Stimulated activated naive CD8-positive, alpha-beta T cell treated with anti-CD3 and anti-CD28 coated beads, Interleukin-15, Interleukin-2, amounts not matched to agents 100 U/mL and 50 U/mL, for 24 hours (primary cell): Measurements from ENCODE around the gene BLACAT1.

Experiments used
- ATAC-seq: fragments of 150-1000 bp; cut with Tn5 transposase; one replicate; pipeline ENCODE4 v1.10.0; 2021
- DNase-seq: peaks from one replicate; pipeline ENCODE4 v3.0.0; 2021

BLACAT1 gene

DNA sequence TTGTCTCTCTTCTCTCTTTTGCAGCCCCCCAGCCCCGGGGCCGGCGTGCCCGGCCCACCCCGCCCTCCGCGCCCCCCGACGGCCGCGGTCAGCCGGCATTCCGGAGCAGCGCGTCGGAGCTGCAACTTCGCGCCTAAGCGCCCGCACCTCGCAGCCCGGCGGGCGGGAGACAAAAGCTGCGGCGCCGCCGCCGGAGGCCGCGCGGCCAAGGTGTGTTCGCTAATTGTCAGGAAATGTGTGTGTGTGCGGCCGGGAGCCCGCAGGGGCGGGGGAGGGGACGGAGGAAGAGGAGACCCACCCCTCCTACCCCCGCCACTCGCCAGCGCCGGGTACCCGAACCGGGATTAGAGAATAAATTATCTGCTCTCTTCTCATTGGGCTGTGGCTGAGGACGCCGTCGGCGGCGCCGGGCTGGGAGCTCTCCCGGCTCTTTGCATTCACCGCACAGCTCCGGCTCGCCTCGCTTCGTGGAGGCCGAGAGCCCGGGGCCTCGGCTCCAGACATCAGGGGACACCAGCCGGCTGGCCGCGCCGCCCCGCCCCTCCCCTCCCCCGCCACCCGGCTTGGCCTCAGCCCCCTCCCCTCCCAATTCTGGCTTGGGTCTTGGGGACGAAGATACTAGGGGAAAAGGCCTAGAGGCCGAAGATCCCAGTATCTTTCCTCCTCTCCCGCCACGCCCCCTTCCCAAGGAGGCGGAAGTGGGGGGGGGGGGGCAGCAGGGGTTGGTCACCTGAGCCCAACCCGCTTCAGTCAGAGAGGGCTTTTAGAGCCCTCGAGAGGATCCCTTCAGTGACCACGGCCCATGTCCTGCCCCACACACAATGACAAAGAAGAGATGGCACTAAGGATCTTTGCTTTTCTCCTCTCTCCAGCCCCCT, 1.3 kb upstream of the BLACAT1 start:
- DNase-seq, result no peak
- ATAC-seq, result peak; percentile 29

GRCh38 chr1:205456383-205456867, 580 bp upstream of the BLACAT1 start:
- no peak for DNase-seq
- no peak for ATAC-seq

DNA sequence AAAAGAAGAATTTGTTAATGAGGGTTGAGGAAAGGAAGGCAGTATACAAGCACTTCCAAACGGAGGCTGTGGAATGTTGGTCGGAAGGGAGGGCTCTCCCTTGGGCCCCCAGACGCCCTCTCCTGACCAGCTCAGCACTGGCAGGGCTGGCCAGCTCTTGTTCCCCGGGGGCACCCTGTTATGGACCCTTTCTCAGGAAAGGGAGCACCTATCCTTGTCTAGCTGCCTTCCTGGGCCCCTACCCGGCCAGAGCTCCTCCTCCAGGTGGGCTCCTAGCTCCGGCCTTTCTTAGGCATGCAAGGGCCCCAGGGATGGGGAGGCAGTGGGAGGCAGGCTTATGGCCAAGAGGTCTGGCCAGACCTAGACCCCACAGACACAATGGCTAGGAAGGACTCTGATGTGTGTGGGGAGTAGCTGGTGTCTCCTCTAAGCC, 926 bp downstream of the BLACAT1 start:
- no peak for ATAC-seq
- no peak for DNase-seq

- no peak for ATAC-seq
- no peak for DNase-seq
Observed at GRCh38 chr1:205453466-205453865, 2.4 kb downstream of the BLACAT1 start.

GRCh38 chr1:205452933-205453332, 2.9 kb downstream of the BLACAT1 start:
- ATAC-seq (no peak), DNase-seq (no peak)

GRCh38 chr1:205452364-205452763, 3.5 kb downstream of the BLACAT1 start:
- DNase-seq, result no peak

DNA sequence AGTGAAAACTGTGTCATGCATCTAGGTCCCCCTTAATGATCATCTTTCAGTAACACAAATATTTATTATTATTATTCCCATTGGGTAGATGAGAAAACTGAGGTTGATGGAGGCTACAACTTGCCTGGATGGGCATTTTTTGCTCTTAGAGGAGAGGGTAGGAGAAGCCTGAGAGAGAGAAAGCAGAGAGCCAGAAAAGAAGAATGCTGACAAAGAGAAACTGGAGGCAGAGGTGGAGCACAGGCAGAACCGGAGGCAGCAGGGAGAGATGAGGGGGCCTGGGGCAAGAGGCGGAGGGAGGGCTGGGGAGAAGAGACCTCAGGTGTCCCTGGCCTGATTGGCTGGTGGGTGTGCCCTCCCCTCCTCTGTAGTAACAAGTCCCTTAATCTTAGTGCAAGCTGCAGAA, 4.1 kb downstream of the BLACAT1 start:
- no peak for ATAC-seq
- DNase-seq, result no peak

More at GRCh38 chr1:205452364-205452763, 3.5 kb downstream of the BLACAT1 start:
- no peak for ATAC-seq

DNA sequence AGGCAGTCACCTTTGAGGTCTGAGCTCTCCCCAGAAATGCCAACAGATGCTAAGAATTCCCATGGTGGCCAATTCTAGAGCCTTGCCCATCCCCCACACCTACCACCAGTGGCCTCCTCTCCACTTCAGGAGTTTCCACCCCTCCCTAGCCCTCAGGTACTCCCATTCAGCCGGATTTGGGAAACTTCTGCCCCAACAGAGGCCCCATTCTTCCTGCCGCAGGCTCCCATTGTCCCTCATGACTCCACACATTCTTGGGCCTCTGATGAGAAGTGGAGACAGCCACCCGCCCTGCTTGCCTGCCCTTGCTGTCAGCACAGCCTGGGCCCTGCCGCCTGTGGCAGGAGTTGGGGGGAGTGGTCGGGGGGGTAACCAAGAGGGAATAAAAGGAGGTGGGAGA, 4.6 kb downstream of the BLACAT1 start:
- no peak for ATAC-seq
- DNase-seq, result no peak

- ATAC-seq (no peak), DNase-seq (no peak)
Observed at GRCh38 chr1:205450448-205450847, 5.4 kb downstream of the BLACAT1 start.

- ATAC-seq (peak; percentile 55), DNase-seq (peak; percentile 40)
Observed at GRCh38 chr1:205449750-205450443, 5.9 kb downstream of the BLACAT1 start.

- ATAC-seq, result no peak
- DNase-seq, result no peak
Observed at GRCh38 chr1:205449254-205449749, 6.5 kb downstream of the BLACAT1 start.

- DNase-seq (no peak), ATAC-seq (no peak)
Observed at GRCh38 chr1:205448540-205449253, 7.1 kb downstream of the BLACAT1 start.

DNA sequence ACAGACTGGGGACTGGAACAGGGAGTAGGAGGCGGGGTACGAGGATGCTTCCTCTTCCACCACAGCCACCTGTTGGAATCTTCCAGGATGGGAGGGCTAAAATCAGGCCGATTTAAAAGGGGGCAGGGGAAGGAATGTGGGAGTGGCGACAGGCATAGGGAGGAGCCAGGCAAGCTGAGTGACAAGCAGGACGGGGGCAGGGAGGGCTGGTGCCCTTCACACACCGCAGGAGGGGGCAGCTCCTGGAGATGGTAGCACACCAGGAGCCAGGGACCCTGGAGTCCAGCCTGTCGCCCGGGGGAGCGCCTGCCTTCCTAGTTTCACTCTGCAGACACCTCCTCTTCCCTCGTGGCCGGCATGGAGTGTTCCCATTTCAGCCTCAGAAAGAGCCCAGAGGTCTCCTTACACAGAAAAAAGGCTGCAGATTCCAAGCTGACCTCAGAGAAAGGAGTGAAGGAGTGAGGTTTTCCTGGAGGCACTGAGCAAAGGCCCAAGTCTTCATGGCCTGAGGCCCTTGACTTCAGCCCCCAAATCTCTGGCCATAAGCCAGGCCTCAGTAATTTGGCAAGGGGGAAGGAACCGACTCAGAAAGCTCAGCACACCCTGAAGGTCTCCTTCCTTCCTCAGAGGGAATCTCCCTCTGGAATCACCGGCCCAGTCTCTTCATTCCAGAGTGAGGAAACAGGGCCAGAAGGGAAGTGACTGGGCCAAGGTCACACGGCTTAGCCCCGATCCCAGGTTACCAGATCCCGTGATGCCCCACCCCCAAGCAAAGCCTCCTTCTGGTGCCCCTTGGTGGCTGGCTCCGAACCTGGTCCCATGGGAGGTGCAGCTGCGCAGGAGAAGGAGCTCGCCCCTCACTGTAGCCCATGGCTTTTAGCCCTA, 8.1 kb downstream of the BLACAT1 start:
- no peak for DNase-seq
- ATAC-seq, result no peak

DNA sequence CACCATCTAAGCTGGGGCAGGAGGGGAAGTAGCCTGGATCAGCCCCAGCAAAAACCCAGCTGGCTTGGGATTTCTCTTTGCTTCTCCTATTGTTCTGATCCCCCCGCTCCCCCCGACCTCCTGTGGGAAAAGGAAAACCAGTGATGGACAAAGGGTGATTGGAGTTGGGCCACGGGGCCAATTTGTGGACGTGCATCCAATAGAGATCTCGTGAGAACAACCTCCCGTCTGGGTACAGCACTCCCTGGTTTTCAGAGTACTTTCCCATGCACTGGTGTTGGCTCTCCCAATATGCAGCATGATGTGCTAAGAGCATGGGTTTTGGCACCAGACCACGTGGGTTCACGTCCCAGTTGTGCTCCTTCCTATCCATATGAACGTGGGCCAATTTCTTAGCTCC, 9.0 kb downstream of the BLACAT1 start:
- no peak for DNase-seq
- ATAC-seq, result no peak

DNA sequence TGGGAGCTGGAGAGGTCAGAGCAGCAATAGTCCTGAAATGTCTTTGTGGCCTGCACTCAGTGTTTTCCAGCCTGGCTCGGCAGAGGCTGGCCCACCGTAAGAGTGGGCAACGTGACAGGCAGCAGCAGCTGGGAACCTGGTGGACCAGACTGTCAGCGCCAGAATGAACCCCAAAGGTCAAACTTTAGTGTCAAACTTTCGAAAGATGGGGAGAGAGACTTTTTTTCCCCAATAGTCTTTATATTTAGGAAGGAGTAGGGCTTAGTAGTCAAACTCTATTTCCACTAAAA, 10.3 kb downstream of the BLACAT1 start:
- ATAC-seq, result no peak
- no peak for DNase-seq

- ATAC-seq (no peak), DNase-seq (no peak)
Observed at GRCh38 chr1:205444931-205445645, 10.8 kb downstream of the BLACAT1 start.

DNA sequence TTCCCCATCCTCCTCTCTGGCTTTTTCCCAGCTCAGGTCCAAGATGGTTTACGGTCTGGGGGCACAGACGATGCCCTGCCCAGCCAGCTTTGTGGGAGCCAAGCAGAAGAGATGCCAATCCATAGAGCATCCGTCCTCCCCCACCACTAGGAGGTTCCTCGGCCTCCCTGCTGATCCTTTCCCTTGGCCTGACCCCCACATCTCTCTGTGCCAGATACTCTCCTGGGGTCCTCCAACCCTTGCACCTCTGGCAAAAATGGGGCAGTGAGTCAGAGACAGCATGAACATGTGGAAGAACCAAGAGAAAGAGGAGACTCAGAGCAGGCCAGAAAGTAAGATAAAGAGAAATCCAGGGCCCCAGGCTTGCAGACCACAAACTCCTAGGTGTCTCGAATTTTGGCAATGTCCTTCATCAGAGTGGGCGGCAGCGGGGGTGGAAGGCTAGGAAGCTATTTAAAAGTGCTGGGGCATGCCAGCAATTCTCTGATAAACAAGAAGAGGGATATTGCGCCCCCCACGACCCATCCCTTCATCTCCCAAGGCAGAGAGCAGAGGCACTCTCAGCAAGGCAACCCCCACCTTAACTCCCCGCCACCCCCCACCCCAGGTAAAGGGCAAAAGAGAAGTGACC, 11.4 kb downstream of the BLACAT1 start:
- DNase-seq, result no peak

DNA sequence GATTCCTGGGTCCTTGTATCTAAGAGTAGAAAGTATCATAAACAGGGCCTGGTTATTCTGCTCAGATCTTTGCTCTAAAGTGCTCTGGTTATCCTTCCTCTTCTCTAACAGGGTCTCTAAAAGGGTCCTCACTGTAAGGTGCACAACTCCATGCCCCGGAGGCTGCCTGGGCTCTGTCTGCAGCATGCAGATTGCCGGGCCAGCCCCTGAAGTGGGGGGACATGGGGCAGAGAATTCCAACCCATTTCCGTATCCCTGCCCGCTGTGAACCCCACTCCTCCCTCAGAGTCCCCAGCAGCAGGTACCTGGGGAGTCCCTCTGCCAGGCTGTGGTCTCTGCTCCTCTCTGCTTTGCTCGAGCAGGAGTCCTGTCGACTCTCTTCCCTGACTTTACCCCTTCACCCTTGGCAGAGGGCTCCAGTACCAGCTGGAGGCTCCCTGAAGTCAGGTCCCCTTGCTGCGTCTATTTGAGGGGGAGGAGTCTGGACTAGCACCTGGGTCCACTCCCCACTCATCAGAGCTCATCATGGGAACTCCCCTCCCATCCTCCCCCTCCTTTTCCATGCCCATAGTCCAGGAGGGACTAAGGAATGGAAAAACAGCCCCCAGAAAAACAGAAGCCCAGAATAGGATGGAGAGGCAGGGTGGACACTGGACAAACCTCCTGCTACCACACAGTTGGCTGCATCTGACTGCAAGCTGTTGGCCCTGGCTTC, 12.1 kb downstream of the BLACAT1 start:
- ATAC-seq (no peak), DNase-seq (no peak)

More for the DNA sequence above, 11.4 kb downstream of the BLACAT1 start:
- no peak for ATAC-seq

DNA sequence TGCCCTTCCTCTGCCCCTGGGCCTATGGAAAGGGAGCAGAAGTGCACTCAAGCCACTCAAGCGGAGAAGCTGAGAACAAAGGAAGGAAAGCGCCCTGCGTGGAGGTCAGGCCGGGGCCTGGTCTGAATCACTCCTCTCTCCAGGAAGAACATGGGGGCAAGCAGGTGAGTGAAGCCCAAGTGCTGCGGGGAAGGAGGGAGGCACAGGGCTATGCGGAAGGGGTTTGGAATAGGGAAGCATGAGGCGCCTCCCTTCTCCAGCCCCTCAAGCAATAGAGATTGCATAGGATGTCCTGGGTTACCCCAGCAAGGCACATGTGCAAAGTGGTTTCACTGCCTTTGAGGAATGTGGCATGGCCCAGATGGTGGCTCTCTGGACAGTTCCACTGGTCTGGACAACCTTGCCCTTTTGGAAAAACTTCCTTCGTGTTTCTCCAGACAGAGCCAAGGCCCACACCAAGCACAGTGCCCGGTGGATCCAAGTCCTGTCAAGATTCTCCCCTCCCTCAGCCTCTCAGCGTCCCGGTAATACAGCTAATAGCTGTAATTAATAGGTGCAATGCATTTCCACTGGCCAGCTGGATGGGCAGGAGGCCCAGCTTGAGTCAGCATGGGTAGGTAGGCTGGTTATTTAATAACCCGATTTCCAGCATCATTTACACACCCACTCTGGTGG, 13.7 kb downstream of the BLACAT1 start:
- DNase-seq (no peak), ATAC-seq (no peak)
